Measurements from ENCODE around the gene TOGARAM2.
"Not testable (repeated sequence)": the region's sequence is repeated elsewhere in the genome, so short reads cannot be mapped to it uniquely, and the experiment has no call there.

GRCh38 chr2:29090311-29090710, 109.2 kb downstream of the TOGARAM2 start:
- not testable (repeated sequence) for TF ChIP-seq CTCF (optimal IDR thresholded peaks at IDR 0.05 in 1 of 3, IDR thresholded peaks at IDR 0.05 in 1 of 3, conservative IDR thresholded peaks at IDR 0.05 in 1 of 3; ENCODE audit: extremely low read depth in 1 of 3, insufficient read depth in 2 of 3, low read length in 3 of 3); EZH2 (IDR thresholded peaks at IDR 0.05; ENCODE audit: low read length)

Data from keratinocyte (primary cell).